Right hindlimb (tissue), 1 donor: Measurements from ENCODE around the gene MOCS2.

ENCODE experiments used
- DNase-seq: peaks from one replicate; pipeline ENCODE4 v3.0.0-alpha.2; 2018

Gene MOCS2

GRCh38 chr5:53091289-53091688 is 18.3 kb downstream of the MOCS2 start:
- no peak for DNase-seq

GRCh38 chr5:53090229-53090628 is 19.3 kb downstream of the MOCS2 start:
- no peak for DNase-seq

- DNase-seq, result no peak
These were observed 20.0 kb downstream of the MOCS2 start for GRCh38 chr5:53089481-53089991.

- peak; percentile 61 for DNase-seq
These were observed 21.9 kb downstream of the MOCS2 start for GRCh38 chr5:53087621-53088121.

GRCh38 chr5:53087171-53087570 is 22.4 kb downstream of the MOCS2 start:
- DNase-seq, result no peak

GRCh38 chr5:53084546-53085255 is 24.9 kb downstream of the MOCS2 start:
- peak; percentile 63 for DNase-seq

- no peak for DNase-seq
These were observed 25.6 kb downstream of the MOCS2 start for GRCh38 chr5:53083927-53084326.

- DNase-seq, result no peak
These were observed 29.3 kb downstream of the MOCS2 start for GRCh38 chr5:53080271-53080670.

GRCh38 chr5:53076014-53076583 is 33.5 kb downstream of the MOCS2 start:
- DNase-seq, result peak; percentile 41

GRCh38 chr5:53073348-53073747 is 36.2 kb downstream of the MOCS2 start:
- peak; percentile 43 for DNase-seq

GRCh38 chr5:53071738-53072137 is 37.8 kb downstream of the MOCS2 start:
- DNase-seq, result no peak

- no peak for DNase-seq
These were observed 38.3 kb downstream of the MOCS2 start for GRCh38 chr5:53071298-53071697.

- DNase-seq, result peak; percentile 73
These were observed 39.9 kb downstream of the MOCS2 start for GRCh38 chr5:53069626-53070025.

- peak; percentile 34 for DNase-seq
These were observed 41.2 kb downstream of the MOCS2 start for GRCh38 chr5:53068291-53068836.

GRCh38 chr5:53067641-53068040 is 41.9 kb downstream of the MOCS2 start:
- no peak for DNase-seq

GRCh38 chr5:53066088-53066487 is 43.5 kb downstream of the MOCS2 start:
- DNase-seq, result no peak

- no peak for DNase-seq
These were observed 45.8 kb downstream of the MOCS2 start for GRCh38 chr5:53063791-53064190.

- no peak for DNase-seq
These were observed 46.4 kb downstream of the MOCS2 start for GRCh38 chr5:53063176-53063575.

GRCh38 chr5:53059281-53059680 is 50.3 kb downstream of the MOCS2 start:
- no peak for DNase-seq

GRCh38 chr5:53055365-53055764 is 54.2 kb downstream of the MOCS2 start:
- no peak for DNase-seq

- DNase-seq, result no peak
These were observed 56.2 kb downstream of the MOCS2 start for GRCh38 chr5:53053364-53053763.

GRCh38 chr5:53052499-53052898 is 57.1 kb downstream of the MOCS2 start:
- DNase-seq, result no peak

GRCh38 chr5:53048248-53048647 is 61.3 kb downstream of the MOCS2 start:
- no peak for DNase-seq
